ENCODE data around the gene NDUFB8. TPM values are rescaled to one million over a fixed set of nuclear protein-coding genes. Genes with fewer than 3 reads are reported as not detected.

Gene NDUFB8
- total RNA-seq, 1 donor from 2014 or later: 119 TPM

- Histone ChIP-seq H3K4me1 (peaks cover 11% of the 10 kb centered on the region), H3K36me3 (peaks cover 48% of the 10 kb centered on the region), H3K4me3 (no peak overlapping the region), H3K9me3 (no peaks in the 10 kb centered on the region), H3K27ac (no peak overlapping the region), H3K27me3 (ENCODE audit: low read depth) (no peaks in the 10 kb centered on the region)
- DNase-seq: no peak
- no peak for TF ChIP-seq CTCF (IDR thresholded peaks at IDR 0.05)
- intact Hi-C loops (cut with DNase I): no loop called here
- ATAC-seq: no peak
Measured at GRCh38 chr10:100506596-100507356, 22.9 kb downstream of the NDUFB8 start.

GRCh38 chr10:100505164-100505563, 24.5 kb downstream of the NDUFB8 start:
- Histone ChIP-seq H3K27ac (no peak overlapping the region), H3K4me3 (no peak overlapping the region), H3K27me3 (ENCODE audit: low read depth) (no peaks in the 10 kb centered on the region), H3K9me3 (no peaks in the 10 kb centered on the region), H3K4me1 (peaks cover 2% of the 10 kb centered on the region), H3K36me3 (peaks cover 53% of the 10 kb centered on the region)
- DNase-seq (no peak), ATAC-seq (no peak)
- no peak for TF ChIP-seq CTCF (IDR thresholded peaks at IDR 0.05)
- intact Hi-C loops (cut with DNase I): no loop called here

GRCh38 chr10:100504096-100504495, 25.6 kb downstream of the NDUFB8 start:
- DNase-seq (no peak), ATAC-seq (no peak)
- intact Hi-C loops (cut with DNase I): no loop called here
- TF ChIP-seq CTCF (IDR thresholded peaks at IDR 0.05): no peak
- Histone ChIP-seq H3K27me3 (ENCODE audit: low read depth) (no peaks in the 10 kb centered on the region), H3K4me1 (no peaks in the 10 kb centered on the region), H3K4me3 (no peak overlapping the region), H3K36me3 (peaks cover 62% of the 10 kb centered on the region), H3K9me3 (no peaks in the 10 kb centered on the region), H3K27ac (no peak overlapping the region)

GRCh38 chr10:100502926-100503494, 26.7 kb downstream of the NDUFB8 start:
- no peak for TF ChIP-seq CTCF (IDR thresholded peaks at IDR 0.05)
- no peak for DNase-seq
- no peaks in the 10 kb centered on the region for H3K9me3 ChIP-seq
- intact Hi-C loops (cut with DNase I): no loop called here
- no peaks in the 10 kb centered on the region for H3K27me3 ChIP-seq (ENCODE audit: low read depth)
- no peaks in the 10 kb centered on the region for H3K4me1 ChIP-seq
- no peak overlapping the region for H3K4me3 ChIP-seq
- ATAC-seq: no peak
- peaks cover 73% of the 10 kb centered on the region for H3K36me3 ChIP-seq
- H3K27ac ChIP-seq: no peak overlapping the region

- H3K4me3 ChIP-seq: no peak overlapping the region
- H3K27me3 ChIP-seq (ENCODE audit: low read depth): no peaks in the 10 kb centered on the region
- no peak overlapping the region for H3K27ac ChIP-seq
- intact Hi-C loops (cut with DNase I): no loop called here
- peaks cover 75% of the 10 kb centered on the region for H3K36me3 ChIP-seq
- no peak for ATAC-seq
- no peak for DNase-seq
- TF ChIP-seq CTCF (IDR thresholded peaks at IDR 0.05): no peak
- no peaks in the 10 kb centered on the region for H3K4me1 ChIP-seq
- no peaks in the 10 kb centered on the region for H3K9me3 ChIP-seq
Measured at GRCh38 chr10:100501423-100501822, 28.2 kb downstream of the NDUFB8 start.

Data from lower lobe of right lung (tissue), 2 donors.